Mucosa of stomach (tissue), 1 donor: ENCODE data around the gene PLD6.

Experiments used
- H3K27me3 ChIP-seq: one replicate; pipeline ENCODE4 v1.7.0; 2013; ENCODE audit warnings: mild to moderate bottlenecking, low read length; ENCODE audit not compliant: control insufficient read depth, insufficient read depth
- H3K36me3 ChIP-seq: one replicate; pipeline ENCODE4 v1.7.0; 2013; ENCODE audit warnings: low read length; ENCODE audit not compliant: control insufficient read depth, insufficient read depth
- H3K4me1 ChIP-seq: one replicate; pipeline ENCODE4 v1.7.0; 2013; ENCODE audit warnings: mild to moderate bottlenecking, low read length; ENCODE audit not compliant: control insufficient read depth, insufficient read depth
- H3K4me3 ChIP-seq: one replicate; pipeline ENCODE4 v1.7.0; 2013; ENCODE audit warnings: low read length
- H3K9ac ChIP-seq: one replicate; pipeline ENCODE4 v1.7.0; 2013; ENCODE audit warnings: mild to moderate bottlenecking, low read length, moderate library complexity
- H3K9me3 ChIP-seq: one replicate; pipeline ENCODE4 v1.7.0; 2013; ENCODE audit warnings: mild to moderate bottlenecking, low read length, moderate library complexity; ENCODE audit not compliant: control insufficient read depth
- donor health status: Pancreatic carcinoma.

The PLD6 gene

DNA sequence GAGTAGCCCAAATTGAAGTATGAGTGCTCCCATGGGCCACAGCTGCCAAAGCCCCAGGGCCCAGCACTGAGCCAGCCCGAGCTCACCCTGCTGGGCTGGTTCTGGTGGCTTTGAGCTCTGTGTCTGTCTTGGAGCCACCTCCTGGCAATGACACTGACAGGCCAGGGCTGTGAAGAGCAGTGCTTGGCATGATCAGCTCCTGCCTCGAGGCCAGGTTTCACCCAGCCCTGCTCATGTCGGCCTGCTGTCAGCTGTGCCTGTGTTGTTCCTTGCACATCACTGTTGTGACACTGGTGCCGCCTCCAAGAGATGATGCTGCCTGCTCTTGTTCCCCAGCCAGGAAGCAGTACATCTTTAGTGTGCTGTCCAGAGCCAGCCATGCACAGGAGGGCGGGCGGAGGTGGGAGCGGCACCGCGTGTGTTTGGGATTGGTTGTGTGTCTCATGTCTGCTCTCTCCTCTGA, 26.0 kb downstream of the PLD6 start:
- peaks cover 1% of the 10 kb centered on the region for H3K4me1 ChIP-seq
- no peaks in the 10 kb centered on the region for H3K9me3 ChIP-seq
- H3K4me3 ChIP-seq: no peak overlapping the region
- H3K36me3 ChIP-seq: peaks cover 46% of the 10 kb centered on the region
- no peaks in the 10 kb centered on the region for H3K27me3 ChIP-seq
- H3K9ac ChIP-seq: no peak overlapping the region

DNA sequence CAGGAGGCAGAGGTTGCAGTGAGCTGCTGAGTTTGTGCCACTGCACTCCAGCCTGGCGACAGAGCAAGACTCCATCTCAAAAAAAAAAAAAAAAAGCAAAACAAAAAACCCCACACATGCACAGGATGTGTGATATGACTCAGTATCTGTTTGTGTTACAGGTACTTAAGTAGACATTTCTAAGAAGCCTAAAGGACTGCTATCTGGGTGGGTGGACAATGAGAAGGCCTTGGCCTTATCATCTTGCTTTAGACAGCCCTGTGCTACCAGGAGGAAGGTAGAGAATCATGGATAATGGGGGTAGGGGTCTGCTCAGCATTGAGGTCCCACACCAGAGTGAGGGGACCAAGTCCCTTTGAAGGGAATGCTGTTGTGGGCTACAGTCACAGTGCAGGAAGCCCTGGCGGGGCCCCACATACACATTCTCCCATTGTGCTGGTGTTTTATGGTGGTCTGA, 26.7 kb downstream of the PLD6 start:
- H3K4me3 ChIP-seq: no peak overlapping the region
- no peaks in the 10 kb centered on the region for H3K9me3 ChIP-seq
- no peak overlapping the region for H3K9ac ChIP-seq
- peaks cover 51% of the 10 kb centered on the region for H3K36me3 ChIP-seq
- H3K4me1 ChIP-seq: no peaks in the 10 kb centered on the region
- H3K27me3 ChIP-seq: no peaks in the 10 kb centered on the region

DNA sequence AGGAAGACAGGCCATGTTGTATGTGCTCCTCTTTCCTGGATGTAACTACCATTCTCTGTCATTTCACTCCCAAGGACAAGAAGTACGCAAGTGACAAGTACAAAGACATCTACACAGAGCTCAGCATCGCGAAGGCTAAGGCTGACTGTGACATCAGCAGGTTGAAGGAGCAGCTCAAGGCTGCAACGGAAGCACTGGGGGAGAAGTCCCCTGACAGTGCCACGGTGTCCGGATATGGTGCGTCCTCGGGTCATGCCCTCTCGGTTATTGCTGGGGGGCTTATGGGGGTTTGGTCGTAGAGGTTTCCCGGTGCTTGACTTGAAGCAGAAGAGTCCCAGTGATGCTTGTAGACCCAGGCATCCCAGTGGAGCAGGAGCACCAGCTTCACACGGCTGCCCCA, 29.0 kb downstream of the PLD6 start:
- H3K4me3 ChIP-seq: no peak overlapping the region
- no peaks in the 10 kb centered on the region for H3K27me3 ChIP-seq
- no peaks in the 10 kb centered on the region for H3K4me1 ChIP-seq
- H3K9me3 ChIP-seq: no peaks in the 10 kb centered on the region
- no peak overlapping the region for H3K9ac ChIP-seq
- peaks cover 62% of the 10 kb centered on the region for H3K36me3 ChIP-seq

DNA sequence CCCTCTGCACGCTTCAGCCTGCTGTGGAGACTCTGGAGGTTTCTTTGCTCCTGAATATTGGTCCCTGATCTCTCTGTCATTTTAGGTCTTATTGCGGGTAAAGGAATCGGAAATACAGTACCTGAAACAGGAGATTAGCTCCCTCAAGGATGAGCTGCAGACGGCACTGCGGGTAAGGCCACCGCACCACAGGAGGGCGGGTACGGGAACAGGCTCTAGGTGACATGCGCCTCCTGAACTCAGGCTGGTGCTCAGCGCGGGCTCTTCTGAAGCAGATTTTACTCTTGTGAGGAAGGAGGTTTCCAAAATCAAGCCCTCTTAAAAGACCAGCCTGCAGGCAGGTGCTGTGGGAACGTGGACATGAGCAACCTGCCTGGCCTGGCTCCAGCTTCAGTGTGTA, 29.8 kb downstream of the PLD6 start:
- Histone ChIP-seq H3K4me1 (no peaks in the 10 kb centered on the region), H3K27me3 (no peaks in the 10 kb centered on the region), H3K4me3 (no peak overlapping the region), H3K36me3 (peaks cover 67% of the 10 kb centered on the region), H3K9ac (no peak overlapping the region), H3K9me3 (no peaks in the 10 kb centered on the region)

DNA sequence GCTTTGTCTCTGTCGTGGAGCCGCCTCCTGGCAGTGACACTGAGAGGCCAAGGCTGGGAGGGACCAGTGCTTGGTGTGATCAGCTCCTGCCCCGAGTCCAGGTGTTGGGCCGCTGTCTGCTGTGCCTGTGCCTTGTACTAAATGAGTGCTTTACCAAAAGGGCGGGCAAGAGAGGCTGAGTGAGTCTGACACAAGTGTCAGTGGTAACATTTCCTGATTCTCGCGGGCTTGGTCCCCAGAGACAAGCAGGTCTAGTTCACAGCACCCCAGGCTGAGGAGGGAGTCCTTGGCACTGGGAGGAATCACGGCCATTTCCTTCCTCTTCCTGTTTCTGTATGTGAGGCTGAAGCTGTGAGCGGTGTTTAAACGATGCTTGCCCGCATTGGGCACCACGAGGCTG, 30.2 kb downstream of the PLD6 start:
- no peaks in the 10 kb centered on the region for H3K9me3 ChIP-seq
- H3K4me1 ChIP-seq: no peaks in the 10 kb centered on the region
- no peaks in the 10 kb centered on the region for H3K27me3 ChIP-seq
- H3K36me3 ChIP-seq: peaks cover 63% of the 10 kb centered on the region
- no peak overlapping the region for H3K9ac ChIP-seq
- no peak overlapping the region for H3K4me3 ChIP-seq

DNA sequence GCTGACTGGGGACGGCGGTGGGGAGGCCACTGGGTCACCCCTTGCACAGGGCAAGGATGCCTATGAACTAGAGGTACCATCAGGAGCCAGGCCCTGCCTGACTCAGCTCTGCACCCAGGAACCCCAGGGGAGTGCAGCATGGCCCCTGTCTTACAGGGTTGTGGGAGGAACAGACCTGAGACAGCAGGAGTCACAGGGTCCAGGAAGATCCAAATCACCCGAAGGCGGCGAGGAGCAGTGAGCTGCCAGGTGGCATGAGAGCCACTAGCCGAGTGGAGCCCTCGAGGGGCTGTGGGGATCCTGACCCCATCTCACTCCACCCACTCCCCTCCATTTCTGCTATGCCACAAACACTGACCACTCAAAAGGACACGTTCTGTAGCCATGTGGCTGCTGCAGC, 30.8 kb downstream of the PLD6 start:
- Histone ChIP-seq H3K36me3 (peaks cover 58% of the 10 kb centered on the region), H3K9ac (no peak overlapping the region), H3K27me3 (no peaks in the 10 kb centered on the region), H3K4me1 (no peaks in the 10 kb centered on the region), H3K4me3 (no peak overlapping the region), H3K9me3 (no peaks in the 10 kb centered on the region)

DNA sequence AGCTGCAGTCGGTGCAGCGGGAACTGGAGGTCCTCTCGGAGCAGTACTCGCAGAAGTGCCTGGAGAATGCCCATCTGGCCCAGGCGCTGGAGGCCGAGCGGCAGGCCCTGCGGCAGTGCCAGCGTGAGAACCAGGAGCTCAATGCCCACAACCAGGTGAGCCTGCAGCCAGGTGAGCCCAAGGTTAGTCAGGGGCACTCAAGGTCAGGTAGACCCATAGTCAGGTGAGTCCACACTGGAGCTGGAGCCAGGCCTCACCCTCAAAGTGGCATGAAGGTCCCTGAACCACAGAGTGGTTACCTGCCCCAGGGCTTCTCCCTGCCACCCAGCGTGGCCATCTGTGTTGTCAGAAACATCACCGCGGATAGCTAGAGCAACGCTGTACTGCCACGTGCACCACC, 32.2 kb downstream of the PLD6 start:
- Histone ChIP-seq H3K9me3 (no peaks in the 10 kb centered on the region), H3K4me1 (no peaks in the 10 kb centered on the region), H3K4me3 (no peak overlapping the region), H3K27me3 (no peaks in the 10 kb centered on the region), H3K9ac (no peak overlapping the region), H3K36me3 (peaks cover 51% of the 10 kb centered on the region)

DNA sequence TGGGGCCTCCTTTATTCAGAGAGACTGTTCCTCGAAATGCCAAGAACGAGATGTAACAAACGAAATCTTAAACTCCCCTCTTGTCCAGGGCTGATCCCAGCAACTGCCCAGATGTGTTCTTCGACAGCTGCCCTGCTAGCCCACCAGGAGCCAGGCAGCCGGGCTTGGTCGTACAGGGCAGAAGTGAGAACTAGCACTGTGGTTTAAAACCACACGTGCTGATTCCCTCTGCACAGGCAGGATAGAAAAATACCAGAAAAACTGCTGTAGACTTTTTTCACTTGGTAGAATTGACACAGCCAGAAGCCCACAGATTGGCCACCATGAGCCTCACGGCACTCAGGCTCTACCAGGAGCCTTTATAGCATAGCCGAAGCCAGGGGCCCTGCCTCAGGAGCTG, 33.1 kb downstream of the PLD6 start:
- no peak overlapping the region for H3K9ac ChIP-seq
- no peak overlapping the region for H3K4me3 ChIP-seq
- no peaks in the 10 kb centered on the region for H3K9me3 ChIP-seq
- H3K4me1 ChIP-seq: no peaks in the 10 kb centered on the region
- no peaks in the 10 kb centered on the region for H3K27me3 ChIP-seq
- H3K36me3 ChIP-seq: peaks cover 54% of the 10 kb centered on the region

DNA sequence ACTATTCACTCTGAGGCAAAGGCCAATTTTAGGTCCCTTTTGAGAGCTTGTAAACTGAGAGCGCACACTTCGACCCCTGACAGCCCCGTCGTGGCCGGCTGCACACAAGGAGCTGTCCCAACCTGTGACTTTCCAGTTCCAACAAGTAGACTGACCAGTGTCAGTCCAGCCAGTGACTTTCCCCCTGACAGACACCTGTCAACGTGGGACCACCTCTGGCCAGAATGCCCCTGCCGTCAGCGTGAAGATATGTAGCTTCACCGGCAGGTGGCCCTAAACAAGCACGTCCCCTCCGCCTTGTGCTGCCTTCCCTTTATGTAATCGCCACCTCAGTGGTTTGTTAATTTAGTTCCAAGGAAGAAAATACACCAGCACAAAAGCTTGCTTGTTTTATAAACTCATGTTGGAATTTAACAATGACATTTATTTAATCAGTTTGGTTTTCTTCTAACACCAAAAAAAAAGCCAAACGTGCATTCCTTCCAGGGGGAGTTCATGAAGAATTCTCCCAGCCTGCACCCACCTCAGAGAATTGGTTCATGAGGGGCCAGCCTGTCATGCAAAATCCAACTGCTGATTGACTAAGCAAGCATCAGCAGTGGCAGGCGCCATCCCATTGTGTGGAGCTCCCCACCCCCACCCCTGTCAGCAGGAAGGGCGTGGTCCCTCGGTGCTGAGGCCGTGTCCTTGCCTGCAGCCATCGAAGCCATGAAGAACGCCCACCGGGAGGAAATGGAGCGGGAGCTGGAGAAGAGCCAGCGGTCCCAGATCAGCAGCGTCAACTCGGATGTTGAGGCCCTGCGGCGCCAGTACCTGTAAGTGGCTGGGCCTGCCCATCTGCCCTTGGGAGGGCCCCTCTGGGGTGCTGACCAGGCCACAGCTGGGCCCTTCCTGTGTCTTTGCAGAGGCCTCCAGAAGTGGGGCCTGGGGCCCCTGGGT, 33.9 kb downstream of the PLD6 start:
- Histone ChIP-seq H3K36me3 (peaks cover 56% of the 10 kb centered on the region), H3K4me3 (no peak overlapping the region), H3K4me1 (no peaks in the 10 kb centered on the region), H3K27me3 (no peaks in the 10 kb centered on the region), H3K9ac (no peak overlapping the region), H3K9me3 (no peaks in the 10 kb centered on the region)

DNA sequence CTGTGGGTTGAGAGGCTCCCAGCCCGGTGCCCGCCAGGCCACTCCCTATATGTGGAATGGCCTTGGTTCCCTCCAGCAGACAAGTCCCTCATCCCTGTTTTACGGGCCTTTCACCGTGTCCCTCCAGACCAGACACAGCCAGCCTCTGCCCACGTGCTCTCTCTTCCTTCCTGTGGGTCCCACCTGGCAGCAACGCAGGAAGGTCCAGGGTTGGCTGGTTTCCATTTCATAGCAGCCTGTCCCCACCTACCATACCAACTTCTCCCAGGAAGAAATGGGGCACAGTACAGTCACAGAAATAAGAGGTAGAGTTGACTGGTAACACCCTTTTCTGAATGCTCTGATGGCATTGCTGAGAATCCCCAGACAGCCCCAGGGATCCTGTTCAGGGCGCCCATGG, 34.9 kb downstream of the PLD6 start:
- H3K9me3 ChIP-seq: no peaks in the 10 kb centered on the region
- peaks cover 54% of the 10 kb centered on the region for H3K36me3 ChIP-seq
- no peak overlapping the region for H3K4me3 ChIP-seq
- H3K9ac ChIP-seq: no peak overlapping the region
- no peaks in the 10 kb centered on the region for H3K4me1 ChIP-seq
- H3K27me3 ChIP-seq: no peaks in the 10 kb centered on the region

DNA sequence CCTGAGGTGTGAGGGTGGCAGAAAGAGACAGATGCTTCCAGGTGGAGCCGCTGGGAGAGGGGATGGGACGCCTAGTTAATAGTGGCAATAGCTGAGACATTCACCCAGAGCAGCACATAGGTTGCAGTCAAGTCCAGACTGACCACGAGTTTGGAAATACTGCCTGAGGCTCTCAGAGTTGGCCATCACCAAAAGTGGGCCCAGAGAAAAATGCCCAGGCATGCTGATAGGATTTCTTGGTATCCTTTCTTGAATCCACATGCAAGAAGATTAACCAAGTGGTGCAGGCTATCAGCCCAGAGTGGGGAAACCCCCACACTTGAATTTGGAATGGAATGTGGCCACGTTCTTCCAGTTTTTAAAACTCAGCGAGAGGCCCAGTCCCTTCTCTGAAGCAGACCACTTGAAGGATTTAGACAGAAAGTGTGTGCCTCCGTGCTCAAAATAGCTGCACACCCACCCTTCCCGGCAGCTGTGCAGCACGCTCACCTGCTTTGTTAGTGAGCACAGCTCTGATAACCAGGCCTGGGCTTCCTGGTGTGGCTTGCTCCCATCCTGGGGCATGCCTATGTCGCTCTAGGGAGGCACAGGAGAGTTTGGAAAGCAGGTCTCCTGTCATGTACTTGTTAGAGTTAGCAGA, 35.7 kb downstream of the PLD6 start:
- no peak overlapping the region for H3K4me3 ChIP-seq
- no peaks in the 10 kb centered on the region for H3K9me3 ChIP-seq
- no peaks in the 10 kb centered on the region for H3K27me3 ChIP-seq
- H3K9ac ChIP-seq: no peak overlapping the region
- H3K4me1 ChIP-seq: no peaks in the 10 kb centered on the region
- peaks cover 51% of the 10 kb centered on the region for H3K36me3 ChIP-seq

DNA sequence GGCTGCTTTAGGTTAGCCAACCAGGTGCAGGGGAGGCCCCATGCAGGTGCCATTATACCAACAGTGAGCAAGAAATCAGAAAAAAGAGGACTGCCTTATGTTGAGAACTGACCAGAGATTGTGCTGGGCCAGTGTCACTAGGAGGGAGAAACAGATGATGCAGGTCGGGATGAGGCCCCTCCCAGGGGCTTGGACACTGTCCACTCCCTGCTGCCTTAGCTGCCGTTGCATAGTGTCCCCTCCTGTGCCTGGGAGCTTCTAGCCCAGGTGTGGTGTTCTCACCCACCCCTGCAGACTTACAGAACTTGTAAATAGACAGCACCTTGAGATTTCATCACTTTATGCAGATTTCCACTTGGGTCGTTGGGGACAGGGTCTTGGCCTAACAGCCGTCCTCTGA, 36.7 kb downstream of the PLD6 start:
- no peak overlapping the region for H3K9ac ChIP-seq
- H3K4me1 ChIP-seq: no peaks in the 10 kb centered on the region
- H3K36me3 ChIP-seq: peaks cover 43% of the 10 kb centered on the region

More for the DNA sequence above, 36.7 kb downstream of the PLD6 start:
- Histone ChIP-seq H3K9me3 (no peaks in the 10 kb centered on the region), H3K27me3 (no peaks in the 10 kb centered on the region), H3K4me3 (no peak overlapping the region)
